GM23248 (cell line): ENCODE results near the gene ITGB6. TPM values are rescaled to one million over a fixed set of nuclear protein-coding genes. Genes with fewer than 3 reads are reported as not detected.

Experiments used
- DNase-seq: peaks from one replicate; pipeline ENCODE4 v3.0.0-alpha.2; 2015
- H2AFZ ChIP-seq: fragments of 200-600 bp; sonication (generic); 2 replicates; pipeline ENCODE4 v1.6.1; 2016; ENCODE audit warnings: antibody characterized with exemption
- H3F3A ChIP-seq: fragments of 200-600 bp; sonication (generic); 2 replicates; pipeline ENCODE4 v1.6.1; 2016; ENCODE audit warnings: mild to moderate bottlenecking, antibody characterized with exemption, mixed run types; ENCODE audit not compliant: insufficient read depth
- H3K27ac ChIP-seq: fragments of 200-600 bp; sonication (generic); 2 replicates; pipeline ENCODE4 v1.5.1; 2016; ENCODE audit warnings: mild to moderate bottlenecking
- H3K27me3 ChIP-seq: fragments of 200-600 bp; sonication (generic); replicated peaks from 2 replicates; pipeline ENCODE4 v1.6.1; 2016; ENCODE audit warnings: mild to moderate bottlenecking; ENCODE audit not compliant: insufficient read depth
- H3K36me3 ChIP-seq: fragments of 200-600 bp; sonication (generic); 2 replicates; pipeline ENCODE4 v1.6.1; 2016; ENCODE audit warnings: low read depth, mild to moderate bottlenecking
- H3K4me1 ChIP-seq: fragments of 200-600 bp; sonication (generic); 2 replicates; pipeline ENCODE4 v1.6.1; 2016; ENCODE audit warnings: mild to moderate bottlenecking; ENCODE audit not compliant: insufficient read depth
- H3K4me2 ChIP-seq: fragments of 200-600 bp; sonication (generic); one replicate; pipeline ENCODE4 v1.6.1; 2016; ENCODE audit warnings: mild to moderate bottlenecking; ENCODE audit not compliant: unreplicated experiment
- H3K4me3 ChIP-seq: fragments of 200-600 bp; sonication (generic); 2 replicates; pipeline ENCODE4 v1.5.1; 2016; ENCODE audit warnings: mild to moderate bottlenecking
- H3K79me2 ChIP-seq: fragments of 200-600 bp; sonication (generic); 2 replicates; pipeline ENCODE4 v1.6.1; 2016; ENCODE audit warnings: mild to moderate bottlenecking; ENCODE audit not compliant: insufficient read depth
- H3K9ac ChIP-seq: fragments of 200-600 bp; sonication (generic); 2 replicates; pipeline ENCODE4 v1.6.1; 2016; ENCODE audit warnings: mild to moderate bottlenecking
- H3K9me2 ChIP-seq: fragments of 200-600 bp; sonication (generic); 2 replicates; pipeline ENCODE4 v1.6.1; 2016; ENCODE audit warnings: mixed run types, mild to moderate bottlenecking, moderate library complexity; ENCODE audit not compliant: insufficient read depth
- H3K9me3 ChIP-seq: fragments of 200-600 bp; sonication (generic); one replicate; pipeline ENCODE4 v1.6.1; 2017; ENCODE audit warnings: low read depth
- H4K20me1 ChIP-seq: fragments of 200-600 bp; sonication (generic); 2 replicates; pipeline ENCODE4 v1.6.0; 2016; ENCODE audit not compliant: insufficient read depth
- EZH2 ChIP-seq: fragments of 200-600 bp; sonication (generic); IDR thresholded peaks from 2 replicates; pipeline ENCODE4 v1.6.1; 2018; ENCODE audit warnings: antibody characterized with exemption, mild to moderate bottlenecking; ENCODE audit not compliant: insufficient read depth, poor library complexity, severe bottlenecking
- EZH2phosphoT487 ChIP-seq: fragments of 200-600 bp; sonication (generic); IDR thresholded peaks from 2 replicates; pipeline ENCODE4 v1.6.1; 2018; ENCODE audit warnings: antibody characterized with exemption, moderate library complexity, mild to moderate bottlenecking, low read depth; ENCODE audit not compliant: insufficient read depth
- WGBS, 2 experiments: methylation state at CpG; one replicate each; pipeline ENCODE4 v1.1.6; 2015 to 2017; ENCODE audit warnings: low lambda C conversion rate in 2 of 2, low coverage in 1 of 2; ENCODE audit errors: missing lambda C conversion rate in 2 of 2; 5-methylcytosine and 5-hydroxymethylcytosine counted together
- in situ Hi-C: fragments of 300-500 bp; cut with MboI; formaldehyde crosslinking; loops from 2 replicates; pipeline ENCODE4 v1.15.0; 2020
- polyA plus RNA-seq: library from polyadenylated mRNA; unstranded; fragments of >200 nt; fragmentation: Nextera tagmentation; extraction: Ambion mirVana; gene quantifications from 2 replicates; pipeline ENCODE4 v1.2.1, GENCODE V29; 2016
- total RNA-seq: library from RNA; depleted of rRNA; stranded (reverse); fragments of >200 nt; shearing (Covaris generic); gene quantifications from 2 replicates; pipeline ENCODE4 v1.2.3, GENCODE V29; 2014

The ITGB6 gene
- total and polyA plus RNA-seq, 2 experiments from 2014 or later = 0.05 TPM; not detected in 1

DNA sequence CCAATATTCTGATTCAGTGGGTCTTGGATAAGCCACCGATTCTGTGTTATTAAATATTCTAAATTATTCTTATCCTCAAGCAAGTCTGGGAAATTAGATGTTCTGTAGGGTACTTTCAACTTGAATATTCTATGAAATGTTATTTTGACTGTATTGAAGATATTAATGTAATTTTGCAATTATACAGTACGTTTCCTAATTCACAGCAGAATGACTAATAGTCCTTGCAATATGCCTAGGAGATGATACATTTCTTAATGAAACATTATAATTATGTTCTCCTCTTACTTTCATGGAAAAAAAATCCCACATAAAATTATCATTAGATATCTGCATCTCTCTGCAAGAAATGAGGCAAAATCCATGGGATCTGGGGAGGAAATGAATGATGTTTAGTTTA lies 91.4 kb downstream of the ITGB6 start:
- H3K9ac ChIP-seq = no peak overlapping the region
- no peak overlapping the region for H3K4me2 ChIP-seq
- no peak overlapping the region for H3K27ac ChIP-seq
- no peaks in the 10 kb centered on the region for H3K9me2 ChIP-seq
- no peak overlapping the region for H3K4me3 ChIP-seq
- WGBS, 2 experiments = 45 to 50% methylated on average over 2 of the region's 2 CpGs
- no peak for DNase-seq
- TF ChIP-seq EZH2 (no peak), EZH2phosphoT487 (no peak)
- H2AFZ ChIP-seq = no peak overlapping the region
- H3K4me1 ChIP-seq = no peaks in the 10 kb centered on the region
- in situ Hi-C loops = loop anchor here (10.0 to 25.0 kb wide), 2 partner anchors 154 to 886 kb away; no protein-coding TSS in a partner anchor
- no peaks in the 10 kb centered on the region for H4K20me1 ChIP-seq
- no peaks in the 10 kb centered on the region for H3K36me3 ChIP-seq
- no peaks in the 10 kb centered on the region for H3K79me2 ChIP-seq
- H3K27me3 ChIP-seq = no peaks in the 10 kb centered on the region
- H3F3A ChIP-seq = no peaks in the 10 kb centered on the region
- no peaks in the 10 kb centered on the region for H3K9me3 ChIP-seq

- no peak for DNase-seq
- Histone ChIP-seq H3K9me3 (no peaks in the 10 kb centered on the region), H3K36me3 (no peaks in the 10 kb centered on the region), H4K20me1 (no peaks in the 10 kb centered on the region), H3K4me1 (no peaks in the 10 kb centered on the region), H3K79me2 (no peaks in the 10 kb centered on the region), H3K4me2 (no peak overlapping the region), H3F3A (no peaks in the 10 kb centered on the region), H3K9ac (no peak overlapping the region), H3K27me3 (no peaks in the 10 kb centered on the region), H3K27ac (no peak overlapping the region), H3K4me3 (no peak overlapping the region), H3K9me2 (no peaks in the 10 kb centered on the region), H2AFZ (no peak overlapping the region)
- WGBS, 2 experiments = 97% methylated on average over 1 of the region's 1 CpG
- in situ Hi-C loops = loop anchor here (10.0 to 25.0 kb wide), 2 partner anchors 157 to 889 kb away; no protein-coding TSS in a partner anchor
- TF ChIP-seq EZH2phosphoT487 (no peak), EZH2 (no peak)
Observed at GRCh38 chr2:160105366-160105765, 94.7 kb downstream of the ITGB6 start.

DNA sequence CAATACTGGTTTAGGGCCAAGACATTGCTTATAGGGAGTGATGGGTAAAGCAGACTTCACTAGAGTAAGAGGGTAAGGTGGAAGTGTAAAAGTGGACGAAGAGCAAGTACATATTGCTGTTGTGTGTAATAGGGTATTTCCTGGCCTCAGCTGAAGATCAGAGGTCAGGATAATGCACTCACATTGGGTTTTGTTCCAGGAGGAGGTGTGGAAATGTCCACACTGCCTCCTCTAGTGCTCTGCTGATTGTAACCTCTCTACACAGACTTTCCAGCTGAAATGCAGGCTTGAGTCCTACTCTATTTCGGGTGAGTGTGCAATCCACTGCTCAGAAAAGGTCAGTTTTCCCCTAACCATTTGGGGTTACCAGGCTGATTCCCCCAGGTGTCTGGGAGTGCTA lies 96.0 kb downstream of the ITGB6 start:
- no peak overlapping the region for H3K9ac ChIP-seq
- no peaks in the 10 kb centered on the region for H3K9me2 ChIP-seq
- H3K79me2 ChIP-seq = no peaks in the 10 kb centered on the region
- no peaks in the 10 kb centered on the region for H3K27me3 ChIP-seq
- no peaks in the 10 kb centered on the region for H3K9me3 ChIP-seq
- 39 to 50% methylated on average over 2 of the region's 2 CpGs for WGBS, 2 experiments
- no peak for TF ChIP-seq EZH2phosphoT487
- no peak for TF ChIP-seq EZH2
- H3K4me2 ChIP-seq = no peak overlapping the region
- H3K36me3 ChIP-seq = no peaks in the 10 kb centered on the region
- H2AFZ ChIP-seq = no peak overlapping the region
- no peaks in the 10 kb centered on the region for H3K4me1 ChIP-seq
- no peak overlapping the region for H3K4me3 ChIP-seq
- no peaks in the 10 kb centered on the region for H3F3A ChIP-seq
- in situ Hi-C loops = loop anchor here (10.0 to 25.0 kb wide), 2 partner anchors 158 to 891 kb away; no protein-coding TSS in a partner anchor
- DNase-seq = no peak
- H4K20me1 ChIP-seq = no peaks in the 10 kb centered on the region
- H3K27ac ChIP-seq = no peak overlapping the region

DNA sequence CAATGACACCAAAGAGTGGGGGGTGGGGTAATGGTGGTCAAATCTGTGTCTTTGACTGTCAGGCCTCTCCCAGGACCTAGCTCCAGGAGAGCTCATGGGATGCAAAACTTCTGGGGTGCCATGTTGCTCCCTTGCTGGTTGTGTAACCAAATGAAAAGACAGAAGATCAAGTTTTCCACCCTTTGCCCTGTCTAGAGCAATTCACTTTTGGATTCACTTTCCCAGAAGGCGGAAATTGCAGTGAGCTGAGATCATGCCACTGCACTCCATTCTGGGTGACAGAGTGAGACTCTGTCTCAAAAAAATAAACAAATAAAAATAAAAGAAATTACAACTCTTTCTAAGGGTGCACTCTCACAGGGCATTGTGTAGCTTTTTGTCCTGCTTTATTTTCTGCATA lies 102.7 kb downstream of the ITGB6 start:
- WGBS, 2 experiments = 89 to 100% methylated on average over 1 of the region's 1 CpG
- H3F3A ChIP-seq = no peaks in the 10 kb centered on the region
- H2AFZ ChIP-seq = no peak overlapping the region
- in situ Hi-C loops = no loop called here
- no peaks in the 10 kb centered on the region for H4K20me1 ChIP-seq
- H3K9ac ChIP-seq = no peak overlapping the region
- no peaks in the 10 kb centered on the region for H3K4me1 ChIP-seq
- H3K9me2 ChIP-seq = no peaks in the 10 kb centered on the region
- DNase-seq = no peak
- no peak overlapping the region for H3K27ac ChIP-seq
- H3K27me3 ChIP-seq = no peaks in the 10 kb centered on the region
- H3K36me3 ChIP-seq = no peaks in the 10 kb centered on the region
- no peak overlapping the region for H3K4me3 ChIP-seq
- no peaks in the 10 kb centered on the region for H3K9me3 ChIP-seq
- H3K79me2 ChIP-seq = no peaks in the 10 kb centered on the region
- H3K4me2 ChIP-seq = no peak overlapping the region
- no peak for TF ChIP-seq EZH2phosphoT487
- no peak for TF ChIP-seq EZH2

DNA sequence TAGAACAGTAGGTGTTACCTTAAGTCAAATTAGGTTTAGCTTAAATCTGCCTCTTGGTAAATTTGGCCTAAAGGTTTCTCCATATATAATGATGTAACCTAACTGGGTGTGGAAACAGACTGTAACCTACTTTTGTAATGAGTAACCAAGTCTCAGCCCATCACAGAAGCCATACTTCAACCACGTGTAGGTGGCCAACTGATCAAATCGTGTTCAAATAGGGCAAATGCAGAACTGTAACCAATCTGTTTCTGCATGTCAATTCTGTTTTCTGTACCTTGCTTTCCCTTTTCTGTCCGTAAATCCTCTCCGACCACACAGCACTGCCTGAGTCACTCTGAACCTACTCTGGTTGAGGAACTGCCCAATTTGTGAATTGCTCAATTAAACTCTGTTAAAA lies 103.7 kb downstream of the ITGB6 start:
- TF ChIP-seq EZH2phosphoT487 (no peak), EZH2 (no peak)
- Histone ChIP-seq H3K79me2 (no peaks in the 10 kb centered on the region), H3K27me3 (no peaks in the 10 kb centered on the region), H2AFZ (no peak overlapping the region), H3K9ac (no peak overlapping the region), H3K4me1 (peaks cover 5% of the 10 kb centered on the region), H3K4me2 (no peak overlapping the region), H3K9me2 (no peaks in the 10 kb centered on the region), H3K4me3 (no peak overlapping the region), H3K36me3 (no peaks in the 10 kb centered on the region), H3K9me3 (no peaks in the 10 kb centered on the region), H3K27ac (no peak overlapping the region), H4K20me1 (no peaks in the 10 kb centered on the region), H3F3A (peaks cover 5% of the 10 kb centered on the region)
- peak; percentile 43 for DNase-seq
- WGBS, 2 experiments = 75 to 90% methylated on average over 4 of the region's 4 CpGs
- in situ Hi-C loops = no loop called here
